Urinary bladder (tissue), 4 donors: Measurements from ENCODE around the gene ZNF431. TPM values are rescaled to one million over a fixed set of nuclear protein-coding genes. Genes with fewer than 3 reads are reported as not detected.

Experiments used
- DNase-seq: peaks from one replicate; pipeline ENCODE4 v3.0.0-alpha.2; 2015; ENCODE audit errors: extremely low spot score
- H3K27ac ChIP-seq: one replicate; pipeline ENCODE4 v1.5.1; 2013; ENCODE audit warnings: low read depth, mild to moderate bottlenecking, moderate library complexity
- H3K36me3 ChIP-seq: one replicate; pipeline ENCODE4 v1.6.1; 2013; ENCODE audit warnings: mild to moderate bottlenecking, moderate library complexity; ENCODE audit not compliant: insufficient read depth
- H3K4me1 ChIP-seq: one replicate; pipeline ENCODE4 v1.6.1; 2013; ENCODE audit warnings: mild to moderate bottlenecking, moderate library complexity; ENCODE audit not compliant: insufficient read depth
- H3K4me3 ChIP-seq: one replicate; pipeline ENCODE4 v1.5.1; 2013; ENCODE audit warnings: low read depth, low read length
- WGBS: extraction: QIAGEN DNeasy Blood & Tissue Kit; methylation state at CpG from one replicate; pipeline ENCODE4 v1.1.7; 2013; 5-methylcytosine and 5-hydroxymethylcytosine counted together
- polyA plus RNA-seq: library from polyadenylated mRNA; stranded (reverse); fragments of 200-250 nt; gene quantifications from one replicate; pipeline ENCODE4 v1.2.3, GENCODE V29; 2013
- total RNA-seq: library from RNA; depleted of rRNA; stranded (reverse); fragments of >200 nt; gene quantifications from one replicate; pipeline ENCODE4 v1.2.3, GENCODE V29; 2014
- donor health status: healthy with polysubstance abuse.
- donor health status: healthy.

Gene ZNF431
- total RNA-seq (21.6 TPM), polyA plus RNA-seq (5.0 TPM)

DNA sequence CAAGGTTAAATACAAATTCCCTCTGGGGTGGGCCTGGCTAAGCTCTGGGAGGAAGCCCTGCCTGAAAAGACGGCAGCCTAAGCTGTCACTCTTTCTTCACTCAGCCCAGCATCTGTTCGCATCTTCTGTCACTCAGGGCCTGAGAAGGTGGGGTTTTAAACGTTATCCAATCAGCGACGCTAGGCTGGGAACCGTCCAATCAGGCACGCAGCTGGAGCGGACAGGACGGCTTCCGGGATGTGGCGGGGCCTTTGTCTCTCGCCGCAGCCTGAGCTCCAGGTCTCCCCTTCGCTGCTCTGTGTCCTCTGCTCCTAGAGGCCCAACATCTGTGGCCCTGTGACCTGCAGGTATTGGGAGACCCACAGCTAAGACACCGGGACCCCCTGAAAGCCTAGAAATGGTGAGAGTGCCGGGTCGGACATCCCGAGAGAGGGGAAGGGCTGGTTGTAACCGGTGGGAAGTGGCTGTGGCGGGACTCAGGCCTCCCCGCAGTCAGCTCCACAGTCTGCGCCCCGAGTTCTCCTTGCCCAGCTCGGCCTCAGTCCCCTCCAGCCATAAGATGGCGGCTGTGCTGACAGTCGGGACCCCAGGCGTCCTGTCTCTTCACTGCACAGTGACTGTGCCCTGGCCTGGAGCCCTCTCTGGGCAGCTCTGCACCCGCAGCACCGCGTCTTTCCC is at the start of gene ZNF431:
Gene ZNF431, plus strand, starts transcription at position 254 of the 678 bp plus-strand sequence. Its CDS starts 144 bp downstream, at position 398.
- under 1% methylated on average over 30 of the region's 30 CpGs for WGBS

DNA sequence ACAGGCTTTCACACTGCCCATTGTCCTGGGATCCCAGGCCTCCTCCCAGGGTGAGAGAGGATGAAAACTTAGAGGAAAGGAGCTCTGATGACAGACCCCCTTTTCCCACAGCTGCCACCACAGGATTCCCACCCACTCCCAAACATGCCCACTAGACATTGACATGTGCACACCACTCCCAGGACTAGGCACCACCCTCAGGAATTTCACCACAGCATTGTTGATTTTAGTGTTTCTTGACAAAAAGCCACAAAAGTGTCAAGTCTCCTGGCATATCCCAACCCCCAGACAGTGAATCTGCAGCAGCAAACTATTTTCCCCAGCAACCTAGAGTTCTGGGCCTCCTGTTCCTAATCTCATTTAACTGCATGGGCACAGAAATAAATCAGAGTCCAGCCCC is 49.7 kb upstream of the ZNF431 start:
- DNase-seq: no peak
- no peaks in the 10 kb centered on the region for H3K4me1 ChIP-seq
- no peaks in the 10 kb centered on the region for H3K36me3 ChIP-seq
- no peak overlapping the region for H3K27ac ChIP-seq
- H3K4me3 ChIP-seq: no peak overlapping the region

More for the DNA sequence above, at the start of gene ZNF431:
- no peaks in the 10 kb centered on the region for H3K4me1 ChIP-seq
- H3K27ac ChIP-seq: peak within 1 kb of the TSS; percentile 28
- H3K4me3 ChIP-seq: peak within 1 kb of the TSS; percentile 57
- H3K36me3 ChIP-seq: peaks cover 5% of the 10 kb centered on the region
- peak; percentile 89 for DNase-seq

DNA sequence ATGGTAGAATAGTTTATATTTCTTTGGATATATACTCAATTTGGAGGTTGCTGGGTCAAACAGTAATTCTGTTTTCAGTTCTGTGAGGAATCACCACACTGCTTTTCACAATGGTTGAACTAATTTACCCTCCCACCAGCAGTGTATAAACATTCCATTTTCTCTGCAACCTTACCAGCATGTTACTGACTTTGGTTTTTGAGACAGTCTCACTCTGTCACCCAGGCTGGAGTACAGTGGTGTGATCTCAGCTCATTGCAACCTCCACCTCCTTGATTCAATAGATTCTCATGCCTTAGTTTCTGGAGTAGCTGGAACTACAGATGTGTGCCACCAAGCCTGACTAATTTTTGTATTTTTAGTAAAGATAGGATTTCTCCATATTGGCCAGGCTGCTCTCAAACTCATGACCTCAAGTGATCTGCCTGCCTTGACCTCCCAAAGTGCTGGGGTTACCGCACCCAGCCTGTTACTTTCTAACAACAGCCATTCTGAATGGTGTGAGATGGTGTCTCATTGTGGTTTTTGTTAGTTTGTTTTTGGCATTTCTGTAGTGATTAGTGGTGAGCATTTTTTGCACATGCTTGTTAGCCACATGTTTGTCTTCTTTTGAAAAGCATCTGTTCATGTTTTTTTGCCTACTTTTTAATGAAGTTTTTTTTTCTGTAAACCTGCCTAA is 47.4 kb upstream of the ZNF431 start:
- Histone ChIP-seq H3K4me1 (no peaks in the 10 kb centered on the region), H3K27ac (no peak overlapping the region), H3K4me3 (no peak overlapping the region), H3K36me3 (no peaks in the 10 kb centered on the region)
- no peak for DNase-seq
- WGBS: 95% methylated on average over 1 of the region's 1 CpG

DNA sequence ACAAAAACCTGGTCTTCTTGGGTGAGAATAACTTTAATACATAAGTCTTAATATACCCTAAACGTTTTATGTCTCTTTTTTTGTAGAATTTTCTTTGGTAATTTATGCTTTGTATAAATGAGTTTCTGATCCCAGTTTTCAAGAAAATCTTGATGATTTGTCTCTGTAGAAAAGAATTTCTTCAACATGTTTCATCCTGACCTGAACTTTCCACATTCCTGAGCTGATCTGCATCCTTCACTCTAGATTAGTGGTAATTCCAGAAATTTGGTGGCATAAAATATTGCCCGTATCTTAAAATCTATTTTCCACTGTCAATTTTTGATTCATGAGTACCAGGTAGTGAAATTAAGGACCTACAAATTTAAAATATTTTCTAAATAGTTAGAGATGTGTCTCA is 43.5 kb upstream of the ZNF431 start:
- Histone ChIP-seq H3K27ac (no peak overlapping the region), H3K4me3 (no peak overlapping the region), H3K4me1 (no peaks in the 10 kb centered on the region), H3K36me3 (no peaks in the 10 kb centered on the region)
- DNase-seq: no peak
- 60% methylated on average over 2 of the region's 2 CpGs for WGBS

DNA sequence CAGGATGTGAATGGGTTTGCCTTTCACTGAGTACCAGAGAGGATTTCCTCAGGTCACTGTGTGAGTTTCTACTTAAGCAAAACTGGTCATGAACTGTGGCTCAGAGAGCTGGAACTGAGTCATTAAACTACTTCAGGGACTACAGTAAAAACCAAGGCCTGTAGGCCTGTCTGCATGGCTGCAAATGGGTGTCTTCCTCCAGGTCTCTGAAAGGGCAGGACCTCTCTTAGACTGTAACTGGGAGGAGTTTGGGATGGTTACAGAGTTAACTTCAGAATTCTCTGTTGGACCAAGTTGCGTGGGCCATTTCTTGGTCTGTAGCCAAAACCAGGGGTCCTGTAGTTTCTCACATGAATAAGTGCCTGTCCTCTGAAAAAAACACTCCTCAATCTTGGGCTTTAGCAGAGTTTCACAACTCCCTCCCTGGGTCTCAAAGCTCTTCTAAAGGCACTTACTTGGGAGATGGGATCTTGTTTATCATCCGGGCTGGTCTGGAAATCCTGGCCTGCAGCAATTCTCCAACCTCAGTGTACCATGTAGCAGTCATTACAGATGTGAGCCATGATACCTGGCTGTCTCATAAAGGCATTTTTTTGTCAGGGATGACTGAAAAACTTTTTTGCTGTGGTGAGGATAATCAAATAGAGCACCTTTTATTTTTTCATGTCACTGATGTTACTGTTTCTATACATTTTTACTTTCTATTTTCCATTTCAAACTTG is 40.2 kb upstream of the ZNF431 start:
- WGBS: 68% methylated on average over 2 of the region's 2 CpGs
- Histone ChIP-seq H3K27ac (no peak overlapping the region), H3K36me3 (no peaks in the 10 kb centered on the region), H3K4me1 (no peaks in the 10 kb centered on the region), H3K4me3 (no peak overlapping the region)
- DNase-seq: no peak

DNA sequence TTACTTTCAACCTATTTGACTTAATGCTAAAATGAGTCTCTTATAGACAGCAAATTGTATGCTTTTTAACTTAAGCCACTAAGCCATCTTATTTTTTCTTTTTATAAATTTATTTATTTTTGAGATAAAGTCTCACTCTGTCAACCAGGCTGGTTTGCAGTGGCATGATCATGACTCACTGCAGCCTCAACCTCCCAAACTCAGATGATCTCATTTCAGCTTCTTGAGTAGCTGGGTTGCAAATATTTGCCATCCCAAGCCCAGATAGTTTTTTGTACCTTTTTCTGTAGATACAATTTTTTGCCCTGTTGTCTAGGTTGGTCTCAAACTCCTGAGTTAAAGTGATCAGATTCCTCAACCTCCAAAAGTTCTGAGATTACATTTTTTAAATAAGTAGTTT is 32.7 kb upstream of the ZNF431 start:
- no peak overlapping the region for H3K27ac ChIP-seq
- no peak for DNase-seq

DNA sequence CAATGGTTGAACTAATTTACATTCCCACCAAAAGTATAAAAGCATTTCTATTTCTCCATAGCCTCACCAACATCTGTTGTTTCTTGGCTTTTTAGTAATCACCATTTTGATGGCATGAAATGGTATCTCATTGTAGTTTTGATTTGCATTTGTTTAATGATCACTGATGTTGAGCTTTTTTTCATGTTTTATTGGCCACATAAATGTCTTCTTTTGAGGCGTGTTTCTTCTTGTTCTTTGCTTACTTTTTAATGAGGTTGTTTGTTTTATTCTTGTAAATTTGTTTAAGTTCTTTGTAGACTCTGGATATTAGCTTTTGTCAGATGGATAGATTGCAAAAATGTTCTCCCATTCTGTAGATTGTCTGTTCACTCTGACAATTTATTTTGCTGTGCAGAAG is 31.7 kb upstream of the ZNF431 start:
- Histone ChIP-seq H3K4me1 (no peaks in the 10 kb centered on the region), H3K36me3 (no peaks in the 10 kb centered on the region), H3K27ac (no peak overlapping the region), H3K4me3 (no peak overlapping the region)
- WGBS: 73% methylated on average over 1 of the region's 1 CpG
- no peak for DNase-seq

More for the DNA sequence above, 32.7 kb upstream of the ZNF431 start:
- no peaks in the 10 kb centered on the region for H3K4me1 ChIP-seq
- H3K36me3 ChIP-seq: no peaks in the 10 kb centered on the region
- H3K4me3 ChIP-seq: no peak overlapping the region

DNA sequence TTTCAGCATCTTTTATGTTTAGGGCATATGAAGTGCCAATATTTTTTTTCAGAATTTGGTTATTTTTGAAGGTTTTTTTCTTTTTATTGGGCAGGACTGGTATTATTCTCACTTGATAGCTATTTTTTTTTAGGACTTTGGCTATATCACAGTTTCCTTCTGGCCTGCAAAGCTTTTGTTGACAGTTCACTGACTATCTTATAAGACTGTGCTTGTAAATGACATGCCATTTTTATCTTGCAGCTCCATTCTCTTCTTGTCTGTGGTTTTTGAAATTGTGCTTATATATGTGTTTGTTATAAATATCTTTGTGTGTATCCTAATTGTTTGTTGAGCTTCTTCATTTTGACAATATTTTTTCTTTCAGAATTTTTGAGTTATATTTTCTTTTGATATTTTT is 26.4 kb upstream of the ZNF431 start:
- Histone ChIP-seq H3K4me3 (no peak overlapping the region), H3K27ac (no peak overlapping the region), H3K36me3 (no peaks in the 10 kb centered on the region), H3K4me1 (no peaks in the 10 kb centered on the region)
- no peak for DNase-seq

DNA sequence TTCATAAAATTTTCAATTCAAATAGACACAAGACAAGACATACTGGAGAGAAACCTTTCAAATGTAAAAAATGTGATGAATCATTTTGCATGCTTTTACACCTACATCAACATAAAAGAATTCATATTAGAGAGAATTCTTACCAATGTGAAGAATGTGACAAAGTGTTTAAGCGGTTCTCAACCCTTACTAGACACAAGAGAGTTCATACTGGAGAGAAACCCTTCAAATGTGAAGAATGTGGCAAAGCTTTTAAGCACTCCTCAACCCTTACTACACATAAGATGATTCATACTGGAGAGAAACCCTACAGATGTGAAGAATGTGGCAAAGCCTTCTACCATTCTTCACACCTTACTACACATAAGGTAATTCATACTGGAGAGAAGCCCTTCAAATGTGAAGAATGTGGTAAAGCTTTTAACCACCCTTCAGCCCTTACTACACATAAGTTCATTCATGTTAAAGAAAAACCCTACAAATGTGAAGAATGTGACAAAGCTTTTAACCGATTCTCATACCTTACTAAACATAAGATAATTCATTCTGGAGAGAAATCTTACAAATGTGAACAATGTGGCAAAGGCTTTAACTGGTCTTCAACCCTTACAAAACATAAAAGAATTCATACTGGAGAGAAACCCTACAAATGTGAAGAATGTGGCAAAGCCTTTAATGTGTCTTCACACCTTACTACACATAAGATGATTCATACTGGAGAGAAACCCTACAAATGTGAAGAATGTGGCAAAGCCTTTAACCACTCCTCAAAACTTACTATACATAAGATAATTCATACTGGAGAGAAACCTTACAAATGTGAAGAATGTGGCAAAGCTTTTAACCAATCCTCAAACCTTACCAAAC is 24.6 kb upstream of the ZNF431 start:
- no peak for DNase-seq
- no peaks in the 10 kb centered on the region for H3K36me3 ChIP-seq
- no peaks in the 10 kb centered on the region for H3K4me1 ChIP-seq
- H3K27ac ChIP-seq: no peak overlapping the region
- WGBS: 96% methylated on average over 2 of the region's 2 CpGs
- no peak overlapping the region for H3K4me3 ChIP-seq

DNA sequence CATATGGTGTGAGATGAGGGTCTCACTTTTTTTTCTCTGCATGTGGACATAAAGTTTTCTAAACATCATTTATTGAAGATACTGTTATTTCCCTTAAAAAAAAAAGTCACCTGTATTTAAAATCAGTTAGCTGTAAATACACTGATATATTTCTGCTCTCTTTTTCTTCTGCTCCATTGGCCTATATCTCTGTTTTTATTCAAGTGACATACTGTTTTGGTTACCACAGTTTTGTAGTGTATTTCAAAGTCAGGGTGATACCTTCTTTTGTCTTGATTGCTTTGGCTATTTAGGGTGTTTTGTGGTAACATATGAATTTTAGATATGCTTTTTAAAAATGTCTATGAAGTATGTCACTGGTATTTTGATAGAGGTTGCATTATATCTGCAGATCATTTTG is 15.8 kb upstream of the ZNF431 start:
- no peak for DNase-seq
- H3K27ac ChIP-seq: no peak overlapping the region
- H3K36me3 ChIP-seq: no peaks in the 10 kb centered on the region
- no peak overlapping the region for H3K4me3 ChIP-seq
- no peaks in the 10 kb centered on the region for H3K4me1 ChIP-seq

DNA sequence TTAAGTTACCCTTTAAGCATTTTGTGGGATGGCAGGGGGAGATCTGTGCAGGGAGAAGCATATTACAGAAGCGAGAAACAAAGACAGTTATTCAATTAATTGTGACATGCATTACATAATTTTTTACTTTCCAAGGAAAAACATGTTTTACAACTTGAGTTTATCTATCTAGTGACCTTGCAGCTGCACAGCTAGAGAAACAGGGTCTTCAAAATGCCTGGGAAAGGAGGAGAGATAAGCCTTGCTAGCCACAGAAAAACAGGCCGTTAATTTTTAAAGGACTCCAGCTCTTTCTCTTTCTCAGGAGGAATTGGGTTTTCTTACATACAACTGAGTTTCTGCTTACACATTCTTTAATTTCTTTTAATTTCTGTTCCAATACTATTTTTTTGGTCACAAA is 14.8 kb upstream of the ZNF431 start:
- Histone ChIP-seq H3K4me3 (no peak overlapping the region), H3K27ac (no peak overlapping the region), H3K4me1 (no peaks in the 10 kb centered on the region), H3K36me3 (no peaks in the 10 kb centered on the region)
- no peak for DNase-seq
- WGBS: 42% methylated on average over 2 of the region's 2 CpGs

DNA sequence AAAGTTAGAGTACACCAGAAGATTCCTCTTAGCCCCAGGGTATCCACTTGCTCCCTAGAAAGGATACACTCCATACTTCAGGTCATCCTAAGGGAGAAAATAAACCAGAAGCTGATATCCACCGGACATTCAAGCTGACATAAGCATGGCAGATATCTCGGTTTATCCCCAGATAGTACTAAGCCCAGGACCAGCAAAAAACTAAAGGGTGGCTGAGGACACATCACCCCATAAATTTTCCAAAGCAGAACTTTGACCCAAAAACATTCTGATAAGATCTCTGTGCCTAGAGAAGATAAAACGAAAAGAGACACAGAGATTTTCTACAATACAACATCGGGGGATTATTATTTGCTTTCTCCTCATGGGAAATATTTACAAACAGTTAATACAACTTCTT is 13.9 kb upstream of the ZNF431 start:
- Histone ChIP-seq H3K4me1 (no peaks in the 10 kb centered on the region), H3K27ac (no peak overlapping the region), H3K4me3 (no peak overlapping the region), H3K36me3 (no peaks in the 10 kb centered on the region)
- DNase-seq: no peak
- 29% methylated on average over 4 of the region's 4 CpGs for WGBS

DNA sequence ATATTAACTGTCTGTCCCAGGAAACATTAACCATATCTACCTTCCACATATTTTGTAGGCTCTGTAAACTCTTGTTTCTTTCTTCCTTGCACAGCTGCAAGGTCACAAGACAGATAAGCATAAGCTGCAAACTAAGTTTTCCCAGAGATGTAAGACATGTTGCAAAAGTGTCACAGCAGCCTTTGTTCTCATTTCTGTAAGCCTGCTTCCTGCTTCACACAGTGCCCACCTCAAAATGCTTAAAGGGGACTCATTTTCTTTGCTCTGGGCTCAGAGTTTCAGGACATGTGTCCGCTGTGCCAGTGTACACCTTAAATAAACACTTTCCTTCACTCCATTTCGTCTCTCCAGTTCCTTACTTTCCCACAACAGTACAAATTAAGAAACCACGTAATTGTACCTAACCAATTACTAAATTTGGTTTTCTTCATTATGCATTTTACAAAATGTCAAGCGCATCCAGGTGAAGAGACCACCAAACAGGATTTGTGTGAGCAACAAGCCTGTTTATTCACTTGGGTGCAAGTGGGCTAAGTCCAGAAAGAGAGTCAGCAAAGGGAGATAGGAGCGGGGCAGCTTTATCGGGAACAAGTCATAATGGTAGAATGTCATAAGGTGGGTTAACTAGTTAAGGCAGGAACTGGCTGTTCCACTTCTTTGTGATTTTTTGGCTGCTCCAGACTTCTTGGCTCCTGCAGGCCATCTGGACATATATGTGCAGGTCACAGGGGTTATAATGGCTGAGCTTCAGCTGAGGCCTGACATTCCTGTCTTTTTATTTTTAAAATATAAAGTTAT is 12.7 kb upstream of the ZNF431 start:
- 61% methylated on average over 6 of the region's 6 CpGs for WGBS
- Histone ChIP-seq H3K4me3 (no peak overlapping the region), H3K4me1 (no peaks in the 10 kb centered on the region), H3K36me3 (no peaks in the 10 kb centered on the region), H3K27ac (no peak overlapping the region)
- no peak for DNase-seq
